Loucy (cell line): ENCODE results near the gene CLEC18A.

Source experiments
- EZH2phosphoT487 ChIP-seq: fragments of 200-600 bp; IDR thresholded peaks from 2 replicates; pipeline ENCODE4 v1.6.1; 2018; ENCODE audit warnings: antibody characterized with exemption, mild to moderate bottlenecking, moderate library complexity, borderline replicate concordance
- TF ChIP-seq, protein P1 (sequence below): fragments of 200-600 bp; sonication (generic); conservative IDR thresholded peaks from 2 replicates; pipeline ENCODE4 v1.5.1; 2014; ENCODE audit warnings: mild to moderate bottlenecking, antibody characterized with exemption, low read length

DNA sequence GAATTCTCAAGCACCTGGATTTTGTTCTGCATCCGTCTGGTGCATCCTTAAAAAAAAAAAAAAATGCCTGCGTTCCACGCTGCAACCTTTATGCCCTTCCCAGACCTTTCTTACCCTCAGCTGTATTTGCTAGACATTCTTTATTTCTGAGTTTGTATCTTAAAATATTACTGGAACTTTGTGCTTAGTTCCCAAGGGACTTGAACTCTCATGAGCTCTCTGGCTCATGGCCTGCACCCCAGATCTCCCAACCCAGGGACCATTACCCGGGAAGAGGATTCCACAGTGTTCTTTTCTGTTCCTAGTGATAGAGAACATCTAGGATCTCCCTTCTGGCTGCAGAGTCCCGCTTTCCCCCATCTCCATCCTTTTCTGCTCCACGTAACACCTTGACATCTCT is 28.9 kb upstream of the CLEC18A start:
- TF ChIP-seq, protein P1, sequence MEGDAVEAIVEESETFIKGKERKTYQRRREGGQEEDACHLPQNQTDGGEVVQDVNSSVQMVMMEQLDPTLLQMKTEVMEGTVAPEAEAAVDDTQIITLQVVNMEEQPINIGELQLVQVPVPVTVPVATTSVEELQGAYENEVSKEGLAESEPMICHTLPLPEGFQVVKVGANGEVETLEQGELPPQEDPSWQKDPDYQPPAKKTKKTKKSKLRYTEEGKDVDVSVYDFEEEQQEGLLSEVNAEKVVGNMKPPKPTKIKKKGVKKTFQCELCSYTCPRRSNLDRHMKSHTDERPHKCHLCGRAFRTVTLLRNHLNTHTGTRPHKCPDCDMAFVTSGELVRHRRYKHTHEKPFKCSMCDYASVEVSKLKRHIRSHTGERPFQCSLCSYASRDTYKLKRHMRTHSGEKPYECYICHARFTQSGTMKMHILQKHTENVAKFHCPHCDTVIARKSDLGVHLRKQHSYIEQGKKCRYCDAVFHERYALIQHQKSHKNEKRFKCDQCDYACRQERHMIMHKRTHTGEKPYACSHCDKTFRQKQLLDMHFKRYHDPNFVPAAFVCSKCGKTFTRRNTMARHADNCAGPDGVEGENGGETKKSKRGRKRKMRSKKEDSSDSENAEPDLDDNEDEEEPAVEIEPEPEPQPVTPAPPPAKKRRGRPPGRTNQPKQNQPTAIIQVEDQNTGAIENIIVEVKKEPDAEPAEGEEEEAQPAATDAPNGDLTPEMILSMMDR, result no peak
- TF ChIP-seq EZH2phosphoT487, result no peak
